ENCODE data around the gene SERGEF.
A peak's percentile ranks its signal among the peaks of the same experiment; 100 is the strongest.

Gene SERGEF

DNA sequence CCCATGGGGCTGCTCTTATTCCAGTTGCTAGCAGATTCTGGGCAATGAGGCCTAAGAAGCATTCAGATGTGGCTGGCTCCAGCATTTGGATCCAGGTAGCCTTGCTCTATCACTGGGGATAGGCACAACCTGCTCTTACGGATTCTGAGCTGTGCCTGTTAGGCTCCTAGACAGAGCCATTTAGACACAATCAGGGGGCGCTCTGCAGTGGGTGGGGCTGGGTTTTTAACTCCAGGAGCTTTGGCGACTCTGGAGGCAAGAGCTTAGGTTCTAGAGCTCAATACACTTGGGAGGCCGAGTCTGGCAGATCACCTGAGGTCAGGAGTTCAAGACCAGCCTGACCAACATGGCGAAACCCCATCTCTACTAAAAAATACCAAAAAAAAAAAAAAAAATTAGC lies 246.3 kb downstream of the SERGEF start:
- no peak for DNase-seq

DNA sequence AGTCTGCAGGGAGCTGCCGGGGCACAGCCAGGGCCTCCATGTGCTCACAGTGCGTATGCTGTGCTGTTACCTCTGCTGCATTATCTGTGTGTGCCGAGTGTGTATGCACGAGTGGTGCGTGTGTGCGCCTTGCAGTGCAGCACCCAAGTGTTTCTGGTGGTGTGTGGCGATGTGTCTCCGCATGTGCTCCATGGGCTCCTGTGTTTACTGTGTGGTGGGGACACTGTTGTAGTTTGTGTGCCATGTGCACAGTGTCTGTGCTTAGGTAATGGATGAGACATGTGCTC lies 246.8 kb downstream of the SERGEF start:
- no peak for DNase-seq

DNA sequence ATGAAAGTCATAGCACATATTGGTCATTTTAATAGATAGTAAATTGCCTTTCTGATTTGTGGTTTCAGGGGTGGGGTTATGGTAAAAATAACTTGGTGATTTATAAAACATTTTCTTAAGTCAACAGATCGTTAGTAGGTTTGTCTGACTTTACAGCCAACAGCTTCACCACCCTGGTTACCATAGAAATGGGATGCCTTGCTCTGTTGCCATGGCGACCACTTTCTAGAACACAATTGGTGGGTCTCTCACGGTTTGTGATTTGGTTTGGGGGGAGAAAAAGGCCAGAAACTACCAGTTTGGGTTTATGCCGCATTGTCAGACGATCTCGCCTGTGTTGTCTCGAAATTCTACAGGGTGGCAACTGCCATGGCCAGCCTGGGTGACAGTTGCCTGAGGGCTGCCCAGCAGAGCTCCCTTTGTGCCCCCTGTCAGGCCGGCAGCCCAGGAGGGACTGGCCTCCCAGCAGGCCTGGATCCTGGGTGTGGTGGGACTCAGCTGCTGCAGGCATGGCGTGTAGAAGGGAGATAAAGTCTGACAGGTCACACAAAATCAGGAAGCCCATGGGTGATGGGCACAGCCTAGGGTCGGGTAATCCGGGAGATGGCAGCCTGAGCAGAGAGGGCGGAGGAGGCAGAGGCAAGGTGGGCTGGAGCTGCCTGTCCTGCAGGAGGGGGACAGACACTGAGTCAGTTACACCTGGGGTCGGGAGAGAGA lies 247.3 kb downstream of the SERGEF start:
- peak; percentile 31 for DNase-seq

DNA sequence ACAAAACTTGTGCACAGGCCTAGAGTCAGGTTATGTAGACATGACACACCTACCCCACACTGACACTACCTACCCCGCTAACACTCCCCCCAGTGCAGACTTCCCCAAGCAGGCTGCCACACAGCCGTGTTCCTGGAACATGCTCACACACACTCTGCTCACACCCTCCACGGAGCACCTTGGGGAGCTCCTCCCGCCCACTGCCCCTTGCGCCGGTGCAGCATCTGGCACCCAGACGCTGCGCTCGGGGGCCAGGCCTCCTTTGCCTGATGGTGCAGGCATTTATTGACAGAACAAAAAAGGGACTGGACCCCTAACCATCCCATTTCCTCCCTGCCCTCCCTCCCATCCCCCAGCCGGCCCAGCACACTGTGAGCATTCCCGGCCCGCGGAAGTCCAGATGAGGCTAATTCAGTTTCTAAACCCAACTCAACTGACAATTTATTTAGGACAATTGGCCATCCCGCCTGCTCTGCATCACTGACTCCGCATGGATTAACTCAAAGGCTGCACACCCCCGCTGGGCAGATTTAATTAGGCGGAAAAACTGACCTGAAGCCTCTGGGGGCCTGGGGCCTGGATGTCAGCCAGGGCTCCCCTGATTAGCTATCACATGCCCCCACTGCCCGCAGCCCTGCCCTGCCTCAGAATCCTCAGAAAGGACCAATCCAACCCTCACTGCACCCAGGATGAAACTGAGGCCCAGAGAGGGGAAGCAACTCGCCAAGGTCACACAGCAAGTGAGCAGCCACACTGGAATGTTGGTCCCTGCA lies 248.2 kb downstream of the SERGEF start:
- DNase-seq, result no peak

GRCh38 chr11:17763703-17764102 lies 249.1 kb downstream of the SERGEF start:
- no peak for DNase-seq

DNA sequence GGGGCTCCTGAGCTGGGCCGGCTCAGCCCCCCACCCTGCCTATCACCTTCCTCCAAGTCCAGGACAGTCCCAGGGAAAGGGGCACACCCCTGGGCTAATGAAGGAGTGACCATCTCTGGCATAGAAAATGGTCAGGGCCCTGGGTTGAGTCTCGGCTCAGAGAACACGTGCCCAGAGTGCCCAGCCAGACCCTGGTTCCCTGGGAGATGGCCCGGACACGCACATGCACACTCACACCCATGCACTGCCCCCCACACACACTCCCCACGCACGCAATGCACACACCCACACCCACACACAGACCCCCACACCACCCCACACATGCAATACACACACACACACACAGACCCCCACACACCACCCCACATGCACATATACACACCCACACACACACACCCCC lies 249.6 kb downstream of the SERGEF start:
- no peak for DNase-seq

DNA sequence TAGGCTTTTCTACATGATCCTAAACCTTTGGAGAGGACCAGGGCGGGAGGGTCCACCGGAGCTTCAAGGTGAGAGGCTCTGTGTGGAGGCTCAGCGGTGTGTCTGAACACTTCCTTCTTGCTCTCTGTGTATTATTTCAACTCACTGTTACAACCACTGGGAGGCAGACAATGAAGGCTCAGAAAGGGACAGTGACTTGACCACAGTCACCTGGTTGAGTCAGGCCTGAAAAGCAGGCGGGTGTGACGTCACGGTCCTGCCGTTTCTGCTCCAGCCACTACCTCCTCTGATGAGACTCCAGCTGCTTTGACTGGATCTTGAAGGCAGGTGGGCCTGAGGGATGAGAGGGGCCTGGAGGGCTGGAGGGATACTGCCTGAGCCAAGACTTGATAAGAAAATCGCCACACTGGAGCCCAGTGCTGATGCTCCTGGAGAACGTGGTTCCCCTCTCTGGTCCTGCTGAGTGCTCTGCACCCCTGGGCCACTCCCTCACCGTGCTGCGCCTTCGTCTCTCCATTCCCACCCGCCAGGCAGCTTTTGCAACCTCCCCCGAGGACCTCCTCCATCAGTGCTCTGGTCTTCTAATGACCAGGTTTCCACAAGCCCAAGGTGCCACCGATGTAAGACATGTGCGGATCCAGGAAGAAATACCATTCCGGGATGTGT lies 250.4 kb downstream of the SERGEF start:
- DNase-seq, result no peak

- DNase-seq, result peak; percentile 19
Observed at GRCh38 chr11:17760102-17761029, 252.5 kb downstream of the SERGEF start.

- DNase-seq, result no peak
Observed at GRCh38 chr11:17755891-17756290, 257.0 kb downstream of the SERGEF start.

- no peak for DNase-seq
Observed at GRCh38 chr11:17753641-17754040, 259.2 kb downstream of the SERGEF start.

DNA sequence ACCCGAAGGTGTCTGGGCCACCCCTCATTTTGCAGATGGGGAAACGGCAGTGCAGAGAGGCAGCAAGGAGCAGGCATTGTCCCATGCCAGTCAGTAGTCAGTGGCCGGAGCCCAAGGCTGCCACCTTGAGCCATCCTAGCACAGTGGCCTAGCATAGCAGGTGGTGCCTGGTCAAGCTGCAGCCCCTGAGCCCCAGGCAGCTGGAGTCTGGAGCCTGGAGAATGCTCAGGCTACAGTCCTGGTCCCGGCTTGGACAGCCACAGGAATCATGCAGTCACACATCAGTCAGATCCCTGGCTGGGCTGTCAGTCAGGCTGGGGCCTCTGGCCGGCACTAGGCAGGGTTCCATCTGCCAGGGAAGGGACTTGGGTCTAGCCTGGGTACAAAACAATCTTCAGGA lies 259.7 kb downstream of the SERGEF start:
- no peak for DNase-seq

GRCh38 chr11:17752144-17752543 lies 260.7 kb downstream of the SERGEF start:
- DNase-seq, result no peak

GRCh38 chr11:17751558-17751957 lies 261.3 kb downstream of the SERGEF start:
- no peak for DNase-seq

GRCh38 chr11:17750801-17751165 lies 262.1 kb downstream of the SERGEF start:
- DNase-seq, result no peak

DNA sequence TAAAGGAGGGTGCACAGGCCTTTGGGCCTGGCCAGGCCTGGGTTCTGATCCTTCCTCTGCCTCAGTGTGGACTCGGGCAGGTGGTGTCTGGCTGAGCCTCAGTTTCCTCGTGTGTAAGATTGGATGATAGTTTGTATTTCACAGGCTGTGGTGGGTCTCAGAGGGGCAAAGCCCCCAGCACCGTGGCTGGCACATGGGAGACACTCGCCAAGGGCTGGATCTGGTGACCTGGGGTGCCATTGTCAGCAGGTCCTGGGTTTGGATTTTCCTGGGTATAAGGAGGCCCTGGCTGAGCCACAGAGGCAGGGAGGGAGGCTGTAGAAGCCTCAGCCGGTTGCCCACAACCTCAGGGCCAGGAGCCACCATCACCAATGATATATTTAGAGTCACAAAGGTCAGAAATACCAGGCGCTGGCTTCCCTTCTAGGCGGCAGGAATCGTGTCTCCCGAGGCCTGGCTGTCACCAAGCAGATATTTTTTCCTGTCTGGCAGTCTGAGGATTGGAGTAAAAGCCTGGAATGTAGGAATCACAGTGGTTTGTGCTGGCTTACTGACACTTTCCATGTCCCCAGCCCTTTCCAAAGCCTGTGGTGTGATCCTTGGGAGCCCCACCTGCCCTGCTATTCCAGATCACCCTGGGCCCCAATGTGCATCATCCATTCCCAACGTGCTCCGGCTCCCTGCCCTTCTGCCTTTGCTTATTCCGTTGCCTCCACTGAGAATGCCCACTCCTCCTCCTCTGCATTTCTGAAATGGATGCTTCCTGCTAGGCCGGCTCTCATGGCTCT lies 262.6 kb downstream of the SERGEF start:
- no peak for DNase-seq

GRCh38 chr11:17748761-17749721 lies 263.8 kb downstream of the SERGEF start:
- DNase-seq, result no peak

- no peak for DNase-seq
Observed at GRCh38 chr11:17748044-17748443, 264.8 kb downstream of the SERGEF start.

- DNase-seq, result no peak
Observed at GRCh38 chr11:17747131-17747955, 265.5 kb downstream of the SERGEF start.

GRCh38 chr11:17746096-17746495 lies 266.8 kb downstream of the SERGEF start:
- no peak for DNase-seq

Measured in fibroblast of skin of right biceps (primary cell).